T-helper 1 cell (primary cell): ENCODE results near the gene CCDC86.

Experiments used
- DNase-seq, 5 donors: peaks; one replicate each; pipeline ENCODE4 v3.0.0-alpha.2; 2012 to 2020

The CCDC86 gene

DNA sequence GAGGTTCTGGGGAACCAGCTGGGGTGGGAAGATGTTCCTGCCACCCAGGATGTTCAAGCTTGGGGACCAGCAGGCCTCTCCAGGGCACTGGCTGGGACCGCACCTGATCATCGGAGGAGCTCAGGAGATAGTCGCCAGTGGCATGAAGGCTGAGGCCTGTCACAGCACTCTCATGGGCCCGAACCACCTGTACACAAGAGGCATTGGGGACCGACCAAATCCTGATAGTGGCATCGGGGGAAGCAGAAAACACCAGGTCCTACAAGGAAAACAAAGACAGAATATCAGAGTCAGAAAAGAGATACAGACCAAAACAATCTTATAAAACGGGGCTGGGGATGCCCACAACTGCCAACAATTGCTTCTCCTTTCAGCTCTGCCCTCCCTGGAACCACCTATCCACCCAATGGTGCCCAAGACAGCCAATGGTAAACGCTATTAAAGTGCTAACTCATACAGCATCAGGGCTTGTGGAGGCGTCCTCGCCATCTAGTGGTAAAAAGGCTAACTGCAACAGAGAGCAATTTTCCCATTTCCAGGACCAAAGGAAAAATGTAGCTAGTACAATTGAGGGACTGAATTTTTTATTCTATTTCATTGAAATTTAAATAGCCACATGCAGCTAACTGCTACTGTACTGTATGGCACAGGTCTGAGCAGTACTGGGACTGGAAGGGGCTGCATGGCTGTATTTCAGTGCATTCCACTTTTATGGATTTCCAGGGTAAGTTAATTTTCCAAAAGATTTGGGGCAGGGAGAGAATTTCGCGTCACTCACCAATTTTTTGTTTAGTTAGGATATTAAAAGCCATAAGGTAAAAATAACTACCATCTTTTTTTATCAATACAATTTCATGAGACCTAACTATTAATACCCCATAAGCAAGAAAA, 57.4 kb downstream of the CCDC86 start:
- peak in 2 of 5 donors; percentile 23 to 41 for DNase-seq

DNA sequence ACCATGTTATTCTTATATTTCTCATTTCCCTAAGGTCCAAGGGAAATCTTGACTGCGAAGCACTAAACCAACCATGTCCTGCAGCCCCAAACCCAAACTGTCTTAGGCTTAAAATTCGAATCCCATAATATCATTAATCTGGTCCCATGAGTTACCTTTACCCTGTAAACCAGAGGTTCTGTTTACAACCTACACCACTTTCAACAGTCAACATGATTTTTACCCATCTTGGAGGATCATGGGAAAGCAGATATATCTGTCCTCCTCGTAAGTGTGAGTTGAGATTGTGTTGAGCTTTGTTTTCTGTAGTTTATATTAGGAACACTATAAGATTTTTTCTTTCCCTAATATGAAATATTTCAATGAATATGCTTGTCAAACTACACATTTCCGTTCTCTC, 58.1 kb downstream of the CCDC86 start:
- no peak for DNase-seq
